ENCODE results near the gene NEU1.

DNA sequence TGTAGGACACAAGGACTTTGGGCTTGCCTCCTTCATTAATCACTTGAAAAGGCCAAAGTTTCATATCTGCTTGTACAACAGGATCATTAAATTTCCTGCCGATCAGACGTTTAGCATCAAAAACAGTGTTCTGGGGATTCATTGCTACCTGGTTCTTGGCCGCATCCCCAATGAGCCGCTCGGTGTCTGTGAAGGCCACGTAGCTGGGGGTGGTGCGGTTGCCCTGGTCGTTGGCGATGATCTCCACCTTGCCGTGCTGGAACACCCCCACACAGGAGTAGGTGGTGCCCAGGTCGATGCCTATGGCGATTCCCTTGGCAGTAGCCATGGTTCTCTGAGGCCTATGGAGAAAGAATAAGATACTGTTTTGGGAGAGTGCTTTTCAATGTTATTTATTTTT lies 51.0 kb downstream of the NEU1 start:
- TF ChIP-seq, protein P1, sequence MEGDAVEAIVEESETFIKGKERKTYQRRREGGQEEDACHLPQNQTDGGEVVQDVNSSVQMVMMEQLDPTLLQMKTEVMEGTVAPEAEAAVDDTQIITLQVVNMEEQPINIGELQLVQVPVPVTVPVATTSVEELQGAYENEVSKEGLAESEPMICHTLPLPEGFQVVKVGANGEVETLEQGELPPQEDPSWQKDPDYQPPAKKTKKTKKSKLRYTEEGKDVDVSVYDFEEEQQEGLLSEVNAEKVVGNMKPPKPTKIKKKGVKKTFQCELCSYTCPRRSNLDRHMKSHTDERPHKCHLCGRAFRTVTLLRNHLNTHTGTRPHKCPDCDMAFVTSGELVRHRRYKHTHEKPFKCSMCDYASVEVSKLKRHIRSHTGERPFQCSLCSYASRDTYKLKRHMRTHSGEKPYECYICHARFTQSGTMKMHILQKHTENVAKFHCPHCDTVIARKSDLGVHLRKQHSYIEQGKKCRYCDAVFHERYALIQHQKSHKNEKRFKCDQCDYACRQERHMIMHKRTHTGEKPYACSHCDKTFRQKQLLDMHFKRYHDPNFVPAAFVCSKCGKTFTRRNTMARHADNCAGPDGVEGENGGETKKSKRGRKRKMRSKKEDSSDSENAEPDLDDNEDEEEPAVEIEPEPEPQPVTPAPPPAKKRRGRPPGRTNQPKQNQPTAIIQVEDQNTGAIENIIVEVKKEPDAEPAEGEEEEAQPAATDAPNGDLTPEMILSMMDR (IDR thresholded peaks at IDR 0.05) = no peak
- no peak for TF ChIP-seq POLR2A (IDR thresholded peaks at IDR 0.05)
